GM12892 (cell line): ENCODE data around the gene CENPW.

Experiments
- DNase-seq: peaks from one replicate; pipeline ENCODE4 v3.0.0; 2011; ENCODE audit not compliant: insufficient read length
- FAIRE-seq: peaks from 2 replicates; lab custom pipeline; 2011; peaks lifted over from hg19 to GRCh38; lab: Jason Lieb, UNC
- POLR2A ChIP-seq: IDR thresholded peaks from 2 replicates; pipeline ENCODE4 v1.6.1; 2011; ENCODE audit warnings: low read depth, low read length, control low read depth
- POLR2AphosphoS5 ChIP-seq: IDR thresholded peaks from 2 replicates; pipeline ENCODE4 v1.6.1; 2011; ENCODE audit warnings: low read depth, low read length, control low read depth
- TAF1 ChIP-seq: IDR thresholded peaks from 2 replicates; pipeline ENCODE4 v1.6.1; 2011; ENCODE audit warnings: low read depth, mild to moderate bottlenecking, control low read depth, low read length, borderline replicate concordance

CENPW gene

GRCh38 chr6:126335210-126335609, 4.7 kb upstream of the CENPW start:
- DNase-seq (no peak), FAIRE-seq (no peak)
- no peak for TF ChIP-seq TAF1
- no peak for TF ChIP-seq POLR2A
- no peak for TF ChIP-seq POLR2AphosphoS5

- FAIRE-seq: no peak
- no peak for TF ChIP-seq TAF1
- no peak for TF ChIP-seq POLR2AphosphoS5
- no peak for TF ChIP-seq POLR2A
- DNase-seq: no peak
Observed at GRCh38 chr6:126337323-126337722, 2.6 kb upstream of the CENPW start.

DNA sequence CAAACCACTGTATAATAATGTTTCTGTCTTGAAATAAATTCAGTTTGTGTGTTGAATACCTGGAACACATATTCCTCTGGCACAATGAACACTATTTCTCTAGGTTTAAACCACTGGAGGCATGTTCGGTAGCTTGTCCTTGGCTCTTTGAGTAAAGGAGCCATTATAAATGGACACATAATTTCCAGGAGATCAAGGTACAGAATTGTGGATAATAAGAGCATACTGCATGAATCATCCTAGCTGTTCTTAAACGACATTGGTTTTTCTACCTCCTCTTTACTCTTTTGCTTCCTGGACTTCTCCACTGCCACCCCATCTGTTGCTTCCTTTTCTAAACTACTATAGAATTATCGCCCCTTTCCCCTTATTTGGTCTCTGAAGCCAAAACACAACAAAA, 1.2 kb downstream of the CENPW start:
- FAIRE-seq (no peak), DNase-seq (no peak)
- no peak for TF ChIP-seq POLR2A
- no peak for TF ChIP-seq TAF1
- TF ChIP-seq POLR2AphosphoS5: no peak

DNA sequence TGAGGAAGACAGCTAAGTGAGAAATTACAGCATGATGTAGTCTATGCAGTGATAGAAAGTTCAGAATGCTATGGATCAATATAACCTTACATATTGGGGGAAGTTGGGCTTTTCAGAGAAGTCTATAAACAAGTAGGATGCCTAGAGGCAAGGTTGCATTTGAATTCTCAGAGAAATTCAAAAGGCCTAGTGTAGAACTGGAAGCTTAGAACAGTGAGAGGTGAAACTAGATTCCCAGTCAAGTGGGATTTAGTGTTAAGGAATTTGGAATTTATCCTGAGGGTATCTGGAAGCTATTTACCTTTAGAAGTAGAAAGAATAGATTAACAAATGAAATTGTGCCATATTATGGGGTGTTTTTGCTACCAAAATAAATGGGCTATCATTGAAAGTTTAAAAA, 4.3 kb downstream of the CENPW start:
- DNase-seq: no peak
- FAIRE-seq: no peak
- TF ChIP-seq POLR2A (no peak), POLR2AphosphoS5 (no peak), TAF1 (no peak)

- FAIRE-seq (no peak), DNase-seq (no peak)
- TF ChIP-seq POLR2A: no peak
- no peak for TF ChIP-seq POLR2AphosphoS5
- no peak for TF ChIP-seq TAF1
Observed at GRCh38 chr6:126351960-126352359, 12.0 kb downstream of the CENPW start.

DNA sequence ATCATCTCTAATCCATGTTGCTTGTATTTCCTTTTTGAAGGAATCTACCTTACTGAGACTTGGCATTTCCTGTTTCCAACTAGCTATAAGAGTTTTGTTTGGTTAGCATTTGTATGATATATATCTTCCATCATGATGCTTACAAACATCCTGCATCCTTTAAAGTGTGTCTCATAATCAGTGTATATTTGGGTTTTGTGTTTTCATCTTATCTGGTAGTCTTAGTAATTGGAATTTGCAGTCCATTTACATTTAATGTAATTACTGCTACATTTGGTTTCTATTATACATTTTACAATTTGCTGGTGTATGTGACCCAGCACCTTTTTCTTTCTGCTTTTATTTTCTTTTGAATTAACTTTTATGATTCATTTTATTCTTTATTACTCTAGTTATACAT, 12.6 kb downstream of the CENPW start:
- no peak for DNase-seq
- TF ChIP-seq TAF1: no peak
- no peak for FAIRE-seq

GRCh38 chr6:126356526-126356925, 16.6 kb downstream of the CENPW start:
- FAIRE-seq (no peak), DNase-seq (no peak)
- TF ChIP-seq POLR2AphosphoS5 (no peak), POLR2A (no peak), TAF1 (no peak)

DNA sequence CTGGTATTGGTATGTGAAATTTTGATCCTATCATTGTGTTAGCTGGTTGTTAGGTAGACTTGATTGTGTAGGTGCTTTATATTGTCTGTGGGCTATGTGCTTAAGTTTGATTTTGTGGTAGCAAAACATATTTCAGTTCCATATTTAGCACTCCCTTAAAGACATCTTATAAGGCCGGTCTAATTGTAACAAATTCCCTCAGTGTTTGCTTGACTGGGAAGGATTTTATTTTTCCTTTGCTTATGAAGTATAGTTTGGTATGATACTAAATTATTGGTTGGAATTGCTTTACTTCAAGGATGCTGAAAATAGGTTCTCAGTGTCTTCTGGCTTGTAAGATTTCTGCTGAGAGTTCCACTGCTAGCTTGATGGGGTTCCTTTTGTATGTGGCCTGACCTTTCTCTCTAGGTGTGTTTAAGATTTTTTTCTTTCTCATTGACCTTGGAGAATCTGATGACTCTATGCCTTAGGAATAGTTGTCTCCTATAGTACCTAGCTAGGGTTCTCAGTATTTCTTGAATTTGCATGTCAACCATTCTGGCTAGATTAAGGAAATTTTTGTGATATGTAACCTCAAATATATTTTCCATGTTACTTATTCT, 20.1 kb downstream of the CENPW start:
- FAIRE-seq: no peak

DNA sequence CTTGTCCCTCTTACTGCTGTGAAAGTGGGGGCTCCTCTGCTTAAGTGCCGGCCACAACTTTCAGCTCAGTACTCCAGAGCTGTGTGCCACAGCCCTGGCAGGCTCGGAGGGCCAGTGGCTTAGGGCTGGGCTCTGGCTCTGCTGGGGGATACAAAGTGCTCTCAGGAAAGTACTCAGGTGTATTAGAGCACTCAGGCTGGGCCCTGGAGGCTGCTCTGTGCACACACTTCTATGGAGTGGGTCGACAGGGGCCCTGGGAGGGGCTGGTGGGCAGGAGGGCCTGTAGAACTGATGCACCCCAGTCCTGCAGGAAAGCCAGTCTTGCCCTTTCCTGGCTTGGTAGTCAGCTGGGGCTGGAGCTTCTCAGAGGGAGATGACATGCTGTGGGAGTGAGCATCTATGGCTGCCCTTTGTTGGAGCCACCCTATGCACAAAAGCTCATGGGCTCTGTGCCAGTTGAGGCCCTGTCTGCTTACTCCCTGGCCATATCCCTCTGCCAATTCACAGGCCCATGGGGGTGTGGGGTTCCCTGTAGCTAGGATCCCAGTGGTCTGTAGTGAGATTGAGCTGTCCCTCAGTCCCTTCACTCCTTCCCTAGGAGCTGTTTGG, 22.0 kb downstream of the CENPW start:
- FAIRE-seq: no peak
- TF ChIP-seq POLR2A (no peak), POLR2AphosphoS5 (no peak), TAF1 (no peak)
- no peak for DNase-seq

More for the DNA sequence above, 20.1 kb downstream of the CENPW start:
- no peak for DNase-seq
- TF ChIP-seq TAF1: no peak
- TF ChIP-seq POLR2A: no peak
- TF ChIP-seq POLR2AphosphoS5: no peak

DNA sequence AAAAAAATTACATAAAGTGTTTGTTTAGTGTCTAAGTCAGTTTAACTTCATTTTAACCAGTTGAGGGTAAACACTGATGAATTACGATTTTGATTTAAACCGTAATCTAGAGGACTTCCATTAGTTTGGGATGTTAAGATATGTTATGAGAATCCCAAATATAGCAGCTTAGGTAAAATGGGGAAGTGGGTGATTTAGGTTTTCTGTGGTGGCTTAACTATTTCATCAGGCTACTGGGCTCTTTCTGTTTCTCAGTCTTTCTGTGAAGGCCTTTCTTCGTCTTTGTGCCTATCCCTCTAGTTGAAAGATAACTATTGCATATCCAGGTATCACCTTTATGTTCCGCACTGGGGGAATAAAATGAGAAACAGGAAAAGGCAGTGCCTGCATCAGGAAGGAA, 27.9 kb downstream of the CENPW start:
- DNase-seq (no peak), FAIRE-seq (no peak)
- TF ChIP-seq POLR2A: no peak
- no peak for TF ChIP-seq POLR2AphosphoS5
- no peak for TF ChIP-seq TAF1

GRCh38 chr6:126372626-126373025, 32.7 kb downstream of the CENPW start:
- FAIRE-seq (no peak), DNase-seq (no peak)
- no peak for TF ChIP-seq POLR2A
- TF ChIP-seq TAF1: no peak
- TF ChIP-seq POLR2AphosphoS5: no peak

GRCh38 chr6:126373344-126373743, 33.4 kb downstream of the CENPW start:
- no peak for DNase-seq
- TF ChIP-seq POLR2A (no peak), POLR2AphosphoS5 (no peak), TAF1 (no peak)
- FAIRE-seq: no peak
